ENCODE data around the gene FLG2. TPM values are rescaled to one million over a fixed set of nuclear protein-coding genes. Genes with fewer than 3 reads are reported as not detected.

FLG2 gene
- total RNA-seq: not detected

DNA sequence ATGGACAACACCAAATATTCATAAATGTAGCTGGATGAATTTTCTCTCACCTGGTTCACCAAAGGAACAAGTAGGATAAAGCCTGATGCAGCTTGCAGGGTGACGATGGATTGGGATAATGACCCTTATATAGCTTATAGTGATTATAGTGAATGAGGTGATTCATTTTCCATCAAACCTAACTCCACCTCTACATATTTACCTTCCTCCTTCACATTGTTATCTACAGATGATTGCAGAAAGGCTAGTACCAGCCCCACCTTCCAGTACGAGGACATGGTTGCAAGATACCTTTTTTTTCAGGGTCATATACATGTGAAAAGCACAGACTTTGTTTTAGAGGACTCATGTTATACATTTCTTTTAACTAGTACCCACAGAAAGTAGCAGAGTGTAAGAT, at the start of gene FLG2:
Gene FLG2, minus strand, starts transcription at position 101 of the 400 bp plus-strand sequence. CDS start 1,122 bp downstream, outside the sequence.

GRCh38 chr1:152325111-152325510, 34.7 kb downstream of the FLG2 start, which contains the start of gene FLG:
Gene FLG, minus strand, starts transcription at chr1:152325239. Its CDS starts 9,783 bp downstream, at chr1:152315456.

Small RNA genes within 50 kb of the gene (small RNA-seq; reads per million reads assigned to genes)
- gene HMGN3P1: 0 reads per million in 2 donors

Other genes starting within 250 kb of the FLG2 start
- not detected for gene TCHH, start 244.6 kb downstream of the FLG2 start, total RNA-seq
- gene RPTN, start 200.8 kb downstream of the FLG2 start, total RNA-seq: not detected
- not detected for gene HRNR, start 135.8 kb downstream of the FLG2 start, total RNA-seq
- gene FLG, start 34.8 kb downstream of the FLG2 start, total RNA-seq: not detected
- not detected for gene CRNN, start 54.3 kb upstream of the FLG2 start, total RNA-seq
- not detected for gene LCE5A, start 150.8 kb upstream of the FLG2 start, total RNA-seq
- not detected for gene CRCT1, start 154.5 kb upstream of the FLG2 start, total RNA-seq
- gene LCE3E, start 206.8 kb upstream of the FLG2 start, total RNA-seq: not detected
- not detected for gene LCE3D, start 220.5 kb upstream of the FLG2 start, total RNA-seq
- not detected for gene LCE3C, start 240.2 kb upstream of the FLG2 start, total RNA-seq

All from melanocyte of skin (primary cell).